Subcutaneous abdominal adipose tissue (tissue), 5 donors: ENCODE measurements around the gene CPA1.

ENCODE experiments used
- H3K27ac ChIP-seq: one replicate; pipeline ENCODE4 v1.7.0; 2013; ENCODE audit warnings: low read depth, mild to moderate bottlenecking, inconsistent platforms, low read length, moderate library complexity
- H3K27me3 ChIP-seq, 5 donors: one replicate each; pipeline ENCODE4 v1.7.0; 2013; ENCODE audit warnings: low read length in 5 of 5, inconsistent platforms in 1 of 5; ENCODE audit not compliant: control insufficient read depth in 5 of 5, insufficient read depth in 4 of 5
- H3K36me3 ChIP-seq, 5 donors: one replicate each; pipeline ENCODE4 v1.7.0; 2013; ENCODE audit warnings: low read length in 5 of 5; ENCODE audit not compliant: control insufficient read depth in 5 of 5, insufficient read depth in 5 of 5
- H3K4me1 ChIP-seq, 5 donors: one replicate each; pipeline ENCODE4 v1.7.0; 2013; ENCODE audit warnings: low read length in 5 of 5, mild to moderate bottlenecking in 3 of 5, moderate library complexity in 1 of 5; ENCODE audit not compliant: control insufficient read depth in 5 of 5, insufficient read depth in 5 of 5
- H3K4me3 ChIP-seq, 5 donors: one replicate each; pipeline ENCODE4 v1.7.0; 2013; ENCODE audit warnings: low read length in 5 of 5, low read depth in 1 of 5
- H3K9ac ChIP-seq, 5 donors: one replicate each; pipeline ENCODE4 v1.7.0; 2013; ENCODE audit warnings: low read length in 5 of 5, mild to moderate bottlenecking in 4 of 5, moderate library complexity in 3 of 5
- H3K9me3 ChIP-seq, 5 donors: one replicate each; pipeline ENCODE4 v1.7.0; 2013; ENCODE audit warnings: low read length in 5 of 5; ENCODE audit not compliant: control insufficient read depth in 5 of 5
- donor health status: healthy.
- donor health status: healthy.
- donor health status: healthy.
- donor health status: healthy.
- donor health status: healthy.

CPA1 gene

DNA sequence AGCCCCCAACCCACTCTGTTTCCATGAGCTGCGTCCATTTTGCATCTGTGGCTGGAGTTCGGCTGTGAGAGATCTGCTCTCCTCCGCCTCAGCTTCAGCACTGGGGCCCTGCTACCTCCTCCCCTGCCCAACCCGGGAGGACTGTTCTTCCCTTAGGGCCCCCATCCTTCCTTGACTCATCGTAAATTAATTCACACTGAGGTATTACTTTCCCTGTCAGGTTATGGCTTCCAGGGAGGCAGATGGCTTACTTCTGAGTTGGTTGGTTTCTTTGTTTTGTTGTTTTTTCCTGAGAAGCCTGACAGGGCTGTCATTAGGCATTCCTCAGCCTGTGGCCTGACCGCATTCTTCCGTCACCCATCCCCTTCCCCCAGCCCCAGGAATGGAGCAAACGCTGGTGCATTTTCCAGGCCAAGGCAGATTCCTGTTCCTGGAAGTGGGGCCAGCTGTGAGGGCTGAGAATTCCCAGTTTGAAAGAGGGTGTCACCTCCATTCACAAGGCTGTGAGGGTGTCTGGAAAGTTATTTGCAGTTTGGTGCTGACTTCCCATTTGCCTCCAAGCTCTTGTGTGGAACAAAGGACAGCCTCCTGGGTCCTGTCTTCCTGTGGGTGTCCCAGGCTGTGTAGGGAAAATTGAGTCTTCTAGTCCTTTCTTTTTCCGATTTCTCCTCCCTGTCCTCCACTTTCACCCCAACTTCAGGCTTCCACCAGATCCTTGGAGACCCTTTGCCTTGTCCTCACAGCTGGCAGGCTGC, 24.0 kb upstream of the CPA1 start:
- Histone ChIP-seq H3K27me3 (no peaks in the 10 kb centered on the region), H3K4me1 (peaks cover 15 to 49% (median 34%) of the 10 kb centered on the region in 5 donors), H3K4me3 (peak overlapping the region in 1 of 5 donors; percentile 20), H3K9me3 (peaks cover 3 to 21% (median 16%) of the 10 kb centered on the region in 5 donors), H3K36me3 (no peaks in the 10 kb centered on the region), H3K9ac (peak overlapping the region; percentile 16 to 75 (median 54)), H3K27ac (peak overlapping the region; percentile 92)

DNA sequence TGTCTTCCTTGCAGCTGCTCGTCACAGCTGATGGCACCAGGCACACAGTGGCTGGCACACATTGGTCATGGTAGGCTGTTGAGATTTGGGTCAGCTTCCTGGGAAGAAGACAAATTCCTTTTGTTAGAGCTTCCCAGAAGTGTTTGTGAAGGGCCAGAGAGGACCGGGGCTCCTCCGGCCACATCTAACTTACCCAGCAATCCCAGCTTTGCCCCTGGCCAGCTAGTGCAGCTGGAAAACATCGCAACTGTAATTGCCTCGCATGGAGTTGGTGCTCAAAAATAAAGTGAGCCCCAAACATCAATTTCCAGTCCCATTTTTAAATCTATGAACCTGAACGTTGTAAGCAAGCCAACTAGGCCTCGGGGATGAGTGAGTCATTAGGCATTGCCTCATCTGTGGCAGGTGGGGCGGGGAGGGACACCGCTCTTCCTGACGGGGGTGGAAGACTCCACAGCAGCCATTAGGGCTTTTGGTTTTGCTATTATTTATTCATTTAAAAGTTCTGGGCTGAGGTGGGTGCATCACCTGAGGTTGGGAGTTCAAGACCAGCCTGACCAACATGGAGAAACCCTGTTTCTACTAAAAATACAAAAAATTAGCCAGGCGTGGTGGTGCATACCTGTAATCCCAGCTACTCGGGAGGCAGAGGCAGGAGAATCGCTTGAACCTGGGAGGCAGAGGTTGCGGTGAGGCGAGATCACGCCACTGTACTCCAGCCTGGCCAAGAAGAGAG, 23.2 kb upstream of the CPA1 start:
- no peaks in the 10 kb centered on the region for H3K27me3 ChIP-seq
- H3K36me3 ChIP-seq = no peaks in the 10 kb centered on the region
- H3K9me3 ChIP-seq = peaks cover 3 to 21% (median 16%) of the 10 kb centered on the region in 5 donors
- H3K27ac ChIP-seq = peak overlapping the region; percentile 92
- peak overlapping the region in 1 of 5 donors; percentile 20 for H3K4me3 ChIP-seq
- H3K9ac ChIP-seq = peak overlapping the region; percentile 16 to 75 (median 54)
- H3K4me1 ChIP-seq = peaks cover 13 to 42% (median 27%) of the 10 kb centered on the region in 5 donors

DNA sequence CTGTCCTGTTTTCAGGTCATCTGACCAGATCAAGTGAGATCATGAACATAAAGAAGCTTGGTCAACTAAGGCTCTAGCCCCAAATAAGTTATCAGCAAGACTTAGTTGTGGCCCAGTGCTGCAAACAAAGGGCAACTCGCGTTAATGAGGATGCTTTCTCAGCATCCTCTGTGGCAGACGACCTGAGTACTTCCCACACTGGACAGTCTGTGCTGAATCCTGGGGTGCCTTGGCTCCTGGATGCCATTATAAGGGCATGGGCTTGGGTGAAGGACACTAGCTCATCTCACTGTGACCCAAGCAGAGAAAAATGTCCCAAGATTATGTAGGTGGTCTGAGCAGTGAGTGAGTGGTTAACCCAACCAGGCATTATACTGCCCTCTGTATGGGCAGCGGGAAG, 21.8 kb upstream of the CPA1 start:
- H3K27me3 ChIP-seq = no peaks in the 10 kb centered on the region
- peaks cover 12 to 36% (median 16%) of the 10 kb centered on the region in 5 donors for H3K4me1 ChIP-seq
- no peaks in the 10 kb centered on the region for H3K36me3 ChIP-seq
- no peak overlapping the region for H3K4me3 ChIP-seq
- H3K27ac ChIP-seq = no peak overlapping the region
- peak overlapping the region in 1 of 5 donors; percentile 19 for H3K9ac ChIP-seq
- peaks cover 3 to 21% (median 16%) of the 10 kb centered on the region in 5 donors for H3K9me3 ChIP-seq

DNA sequence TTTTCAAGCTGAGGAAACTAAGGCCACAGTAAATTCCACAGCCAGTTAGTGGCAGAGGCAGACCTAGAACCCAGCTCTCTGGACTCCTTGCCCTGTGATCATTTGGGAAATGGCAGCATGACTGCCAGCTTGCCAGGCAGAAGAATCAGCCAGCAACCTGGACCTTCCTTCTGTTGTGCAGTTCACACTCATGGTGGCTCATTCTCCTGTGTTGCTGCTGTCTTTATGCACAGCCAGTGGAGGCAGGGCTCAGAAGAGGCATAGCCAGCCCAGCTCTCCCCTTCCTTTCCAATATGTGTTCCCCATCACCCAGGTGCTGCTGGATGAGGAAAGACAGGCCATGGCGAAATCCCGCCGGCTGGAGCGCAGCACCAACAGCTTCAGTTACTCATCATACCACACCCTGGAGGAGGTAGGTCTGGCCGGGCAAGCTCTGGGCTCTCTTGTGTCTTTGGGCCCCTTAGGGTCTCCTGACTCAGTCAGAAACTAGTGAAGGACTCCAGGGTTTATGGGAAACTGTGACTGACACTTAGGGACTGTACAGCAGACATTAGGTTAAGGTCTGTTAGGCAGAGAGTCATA, 20.9 kb upstream of the CPA1 start:
- H3K27ac ChIP-seq = no peak overlapping the region
- H3K4me3 ChIP-seq = peak overlapping the region in 1 of 5 donors; percentile 10
- no peaks in the 10 kb centered on the region for H3K36me3 ChIP-seq
- H3K4me1 ChIP-seq = peaks cover 14 to 40% (median 19%) of the 10 kb centered on the region in 5 donors
- H3K27me3 ChIP-seq = no peaks in the 10 kb centered on the region
- peaks cover 3 to 21% (median 16%) of the 10 kb centered on the region in 5 donors for H3K9me3 ChIP-seq
- H3K9ac ChIP-seq = no peak overlapping the region

DNA sequence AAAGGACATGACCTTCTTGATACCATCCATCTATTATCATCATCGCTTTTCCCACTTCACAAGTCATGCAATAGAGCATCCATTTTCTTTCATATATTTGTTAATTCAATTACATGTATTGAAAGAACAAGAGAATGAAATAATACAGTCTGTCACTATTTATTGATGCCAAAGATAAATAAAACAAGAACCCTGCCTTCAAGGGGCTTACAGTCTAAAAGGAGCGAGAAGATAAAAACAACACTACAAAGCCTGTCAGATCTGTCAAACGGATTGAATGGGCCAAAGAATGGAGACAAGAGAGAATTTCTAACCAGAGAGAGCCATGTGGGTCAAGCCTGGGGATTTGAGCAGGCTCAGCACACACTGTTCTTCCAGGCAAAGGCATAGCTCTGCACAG, 19.8 kb upstream of the CPA1 start:
- Histone ChIP-seq H3K36me3 (no peaks in the 10 kb centered on the region), H3K27me3 (no peaks in the 10 kb centered on the region), H3K9me3 (peaks cover 3 to 21% (median 16%) of the 10 kb centered on the region in 5 donors), H3K27ac (no peak overlapping the region), H3K9ac (no peak overlapping the region), H3K4me1 (peaks cover 14 to 50% (median 22%) of the 10 kb centered on the region in 5 donors), H3K4me3 (no peak overlapping the region)

DNA sequence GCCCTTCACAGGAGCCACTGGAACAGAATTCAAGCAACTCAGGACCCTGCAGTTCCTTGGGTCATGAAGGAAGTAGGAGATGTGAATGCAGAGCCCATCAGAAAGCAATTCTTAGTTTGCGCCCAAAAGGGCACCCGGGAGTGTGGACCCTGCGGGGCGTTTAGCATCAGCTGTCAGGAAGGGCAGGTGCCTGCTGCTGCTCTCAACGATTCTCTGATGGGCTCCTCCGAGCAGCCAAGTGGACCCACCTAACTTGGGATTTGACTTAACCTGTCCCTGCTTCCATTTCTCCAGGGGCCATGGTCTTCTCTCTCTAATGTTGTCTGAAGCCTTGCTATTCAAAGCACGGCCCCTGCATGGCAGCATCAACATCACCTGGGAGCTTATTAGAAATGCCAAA, 18.6 kb upstream of the CPA1 start:
- no peak overlapping the region for H3K27ac ChIP-seq
- H3K9ac ChIP-seq = no peak overlapping the region
- peaks cover 3 to 21% (median 16%) of the 10 kb centered on the region in 5 donors for H3K9me3 ChIP-seq
- no peak overlapping the region for H3K4me3 ChIP-seq
- H3K36me3 ChIP-seq = no peaks in the 10 kb centered on the region
- H3K4me1 ChIP-seq = peaks cover 5 to 50% (median 24%) of the 10 kb centered on the region in 5 donors
- H3K27me3 ChIP-seq = no peaks in the 10 kb centered on the region

DNA sequence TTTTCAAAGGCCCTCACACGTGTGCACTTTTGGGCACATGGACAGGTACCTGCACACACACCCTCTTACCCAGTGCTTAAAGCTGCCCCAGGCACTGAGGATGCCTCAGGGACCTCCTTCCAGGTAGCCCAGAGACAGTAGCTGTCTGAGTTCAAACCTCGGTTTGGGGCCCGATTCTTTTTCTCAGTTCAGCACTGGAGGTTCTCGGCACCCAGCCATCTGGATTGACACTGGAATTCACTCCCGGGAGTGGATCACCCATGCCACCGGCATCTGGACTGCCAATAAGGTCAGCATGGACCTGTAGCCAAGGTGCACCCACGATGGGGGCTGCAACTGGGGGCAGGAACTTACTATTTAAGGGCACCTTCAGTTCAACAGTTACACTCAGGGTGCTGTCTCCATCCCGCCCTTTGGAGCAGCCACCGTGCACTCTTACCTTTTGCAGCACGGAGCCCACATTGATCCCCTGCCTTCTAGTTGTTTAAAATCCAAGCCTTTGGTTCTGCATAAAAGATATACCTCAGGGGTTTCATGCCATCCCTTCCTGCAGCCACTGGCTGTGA, 18.0 kb upstream of the CPA1 start:
- peaks cover 3 to 21% (median 16%) of the 10 kb centered on the region in 5 donors for H3K9me3 ChIP-seq

DNA sequence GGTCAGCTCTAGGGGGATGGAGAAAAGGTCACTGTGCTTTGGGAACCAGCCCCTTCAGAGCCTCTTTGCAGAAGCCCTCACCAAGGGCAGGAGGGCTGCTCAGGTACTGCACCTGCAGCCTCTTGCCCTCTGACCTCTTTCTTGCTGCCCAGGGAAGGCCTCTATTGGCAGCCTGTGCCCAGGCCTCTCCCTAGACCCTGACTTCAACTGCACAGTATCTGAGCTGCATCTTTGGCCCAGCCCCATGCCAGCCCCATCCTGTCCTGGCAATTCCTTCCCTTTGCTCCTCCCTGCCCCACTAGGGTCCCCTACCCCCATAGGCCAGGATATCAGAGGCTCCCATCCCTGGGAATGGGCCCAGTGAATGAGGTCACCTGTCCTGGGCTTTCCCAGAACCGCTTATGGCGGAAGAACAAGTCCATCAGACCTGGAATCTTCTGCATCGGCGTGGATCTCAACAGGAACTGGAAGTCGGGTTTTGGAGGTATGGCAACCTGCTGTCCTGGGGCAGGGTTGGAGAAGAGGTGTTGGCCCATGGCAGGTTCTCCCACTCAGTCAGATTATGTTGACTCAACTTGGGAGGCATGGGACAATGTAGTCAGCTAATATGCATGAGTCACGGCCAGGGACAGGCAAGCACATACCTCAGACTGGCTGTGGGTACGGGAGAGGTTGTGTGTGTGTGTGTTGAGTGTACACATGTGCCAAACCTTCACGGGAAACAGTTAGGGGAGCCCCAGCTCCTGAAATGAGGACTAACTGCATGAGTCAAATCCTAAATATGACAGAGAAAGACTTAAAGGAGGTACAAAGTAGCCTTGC, 17.1 kb upstream of the CPA1 start:
- Histone ChIP-seq H3K9me3 (peaks cover 3 to 21% (median 16%) of the 10 kb centered on the region in 5 donors), H3K9ac (no peak overlapping the region), H3K27me3 (no peaks in the 10 kb centered on the region), H3K27ac (peak overlapping the region; percentile 18), H3K36me3 (no peaks in the 10 kb centered on the region), H3K4me3 (no peak overlapping the region), H3K4me1 (peaks cover 4 to 46% (median 25%) of the 10 kb centered on the region in 5 donors)

More for the DNA sequence above, 18.0 kb upstream of the CPA1 start:
- no peak overlapping the region for H3K27ac ChIP-seq
- H3K36me3 ChIP-seq = no peaks in the 10 kb centered on the region
- H3K9ac ChIP-seq = no peak overlapping the region
- no peak overlapping the region for H3K4me3 ChIP-seq
- peaks cover 4 to 45% (median 25%) of the 10 kb centered on the region in 5 donors for H3K4me1 ChIP-seq
- no peaks in the 10 kb centered on the region for H3K27me3 ChIP-seq

DNA sequence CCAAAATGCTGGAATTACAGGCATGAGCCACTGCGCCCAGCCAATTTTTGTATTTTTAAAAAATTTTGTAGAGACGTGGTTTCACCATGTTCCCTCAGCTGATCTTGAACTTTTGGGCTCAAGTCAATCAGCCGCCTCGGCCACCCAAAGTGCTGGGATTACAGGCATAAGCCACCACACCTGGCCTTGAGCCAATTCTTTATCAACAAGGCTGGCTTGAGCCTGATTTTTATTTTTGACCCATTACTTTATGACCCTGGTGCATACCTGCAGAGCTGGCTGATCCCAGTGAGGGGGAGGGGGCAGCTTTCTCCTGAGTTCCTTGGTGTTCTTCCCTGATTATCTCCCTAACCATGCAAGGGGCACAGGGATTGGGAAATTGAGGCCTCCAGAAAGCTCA, 15.8 kb upstream of the CPA1 start:
- H3K27ac ChIP-seq = peak overlapping the region; percentile 83

More for the DNA sequence above, 15.8 kb upstream of the CPA1 start:
- Histone ChIP-seq H3K9ac (peak overlapping the region in 1 of 5 donors; percentile 31), H3K4me1 (peaks cover 11 to 58% (median 35%) of the 10 kb centered on the region in 5 donors), H3K9me3 (peaks cover 0 to 13% (median 10%) of the 10 kb centered on the region in 5 donors), H3K27me3 (no peaks in the 10 kb centered on the region), H3K36me3 (no peaks in the 10 kb centered on the region), H3K4me3 (no peak overlapping the region)
